H1 (cell line): ENCODE results near the gene AMIGO2. TPM values are rescaled to one million over a fixed set of nuclear protein-coding genes. Genes with fewer than 3 reads are reported as not detected.

Experiments
- CTCF ChIA-PET: fragments of 300-600 bp; sonication (Branson Sonifier 250); formaldehyde crosslinking; loops from one replicate; lab custom pipeline; 2021; ENCODE audit not compliant: partially characterized antibody; lab: Charles Lee
- POLR2A ChIA-PET: fragments of 300-600 bp; sonication (Branson Sonifier 250); formaldehyde crosslinking; loops from one replicate; lab custom pipeline; 2021; ENCODE audit warnings: inconsistent platforms; ENCODE audit not compliant: partially characterized antibody; lab: Charles Lee
- DNase-seq, 2 experiments: peaks; one replicate each; pipeline versions ENCODE4 v3.0.0 to v3.0.0-alpha.2; 2010 to 2022; ENCODE audit warnings: low spot score in 2 of 2, low read depth in 1 of 2, mixed read lengths in 1 of 2
- FAIRE-seq: peaks from 2 replicates; lab custom pipeline; 2011; peaks lifted over from hg19 to GRCh38; lab: Jason Lieb, UNC
- H2AFZ ChIP-seq: 2 replicates; pipeline ENCODE4 v1.8.1; 2012; ENCODE audit warnings: low read length, inconsistent platforms
- H2AK5ac ChIP-seq: 2 replicates; pipeline ENCODE4 v1.6.1; 2013; ENCODE audit warnings: low read depth, low read length
- H2BK120ac ChIP-seq: replicated peaks from 2 replicates; pipeline ENCODE3; 2013; ENCODE audit warnings: low read depth, low read length, inconsistent platforms
- H2BK12ac ChIP-seq: 2 replicates; pipeline ENCODE4 v1.6.1; 2013; ENCODE audit warnings: low read depth, low read length
- H2BK15ac ChIP-seq: 2 replicates; pipeline ENCODE4 v1.6.1; 2013; ENCODE audit warnings: low read length
- H2BK20ac ChIP-seq: 2 replicates; pipeline ENCODE4 v1.6.1; 2013; ENCODE audit warnings: low read length
- H2BK5ac ChIP-seq: 2 replicates; pipeline ENCODE4 v1.6.1; 2013; ENCODE audit warnings: low read depth, low read length
- H3K14ac ChIP-seq: 2 replicates; pipeline ENCODE4 v1.6.1; 2013; ENCODE audit warnings: inconsistent platforms; ENCODE audit not compliant: insufficient read length
- H3K18ac ChIP-seq: 2 replicates; pipeline ENCODE4 v1.6.1; 2013; ENCODE audit warnings: low read length; ENCODE audit errors: extremely low read depth
- H3K23ac ChIP-seq: 2 replicates; pipeline ENCODE4 v1.6.1; 2013; ENCODE audit warnings: inconsistent platforms; ENCODE audit not compliant: insufficient read length
- H3K23me2 ChIP-seq: 2 replicates; pipeline ENCODE4 v1.6.1; 2013; ENCODE audit warnings: low read depth, low read length
- H3K27ac ChIP-seq: 2 replicates; pipeline ENCODE4 v1.6.1; 2011; ENCODE audit warnings: low read depth, low read length, inconsistent platforms
- H3K27me3 ChIP-seq, 4 experiments: replicated peaks in 1 of 4; 1 replicate in 1 of 4; 2 replicates in 3 of 4; pipeline versions ENCODE4 v1.6.1 to v1.8.1; 2011 to 2013; ENCODE audit warnings: low read length in 3 of 4, mild to moderate bottlenecking in 3 of 4, inconsistent platforms in 2 of 4, mixed read lengths in 2 of 4, moderate library complexity in 1 of 4; ENCODE audit not compliant: control insufficient read depth in 3 of 4, insufficient read depth in 3 of 4; ENCODE audit errors: extremely low read depth in 1 of 4
- H3K36me3 ChIP-seq, 4 experiments: 2 replicates each; pipeline versions ENCODE4 v1.6.1 to v1.8.1; 2011 to 2013; ENCODE audit warnings: mild to moderate bottlenecking in 4 of 4, low read length in 3 of 4, moderate library complexity in 2 of 4, control low read depth in 1 of 4, inconsistent platforms in 1 of 4; ENCODE audit not compliant: insufficient read depth in 4 of 4, control insufficient read depth in 2 of 4
- H3K4ac ChIP-seq: replicated peaks from 2 replicates; pipeline ENCODE3; 2013; ENCODE audit warnings: low read length, low read depth, mixed read lengths, inconsistent platforms; ENCODE audit not compliant: insufficient read length
- H3K4me1 ChIP-seq, 4 experiments: replicated peaks in 1 of 4; 1 replicate in 1 of 4; 2 replicates in 3 of 4; pipeline versions ENCODE4 v1.6.1 to v1.8.1; 2011 to 2013; ENCODE audit warnings: low read length in 3 of 4, inconsistent platforms in 2 of 4, mixed read lengths in 1 of 4; ENCODE audit not compliant: insufficient read depth in 4 of 4, control insufficient read depth in 3 of 4
- H3K4me2 ChIP-seq, 2 experiments: 2 replicates each; pipeline versions ENCODE4 v1.6.1 to v1.8.1; 2011 to 2013; ENCODE audit warnings: low read depth in 2 of 2, low read length in 2 of 2, control low read depth in 1 of 2, inconsistent platforms in 1 of 2, mild to moderate bottlenecking in 1 of 2; ENCODE audit not compliant: insufficient read depth in 1 of 2
- H3K4me3 ChIP-seq, 4 experiments: fragments of 200-600, 300-600 bp in 1 of 4; sonication (generic), shearing (Covaris generic), sonication (Bioruptor Twin) in 1 of 4; 2 replicates each; pipeline versions ENCODE4 v1.5.1 to v1.8.1; 2011 to 2016; ENCODE audit warnings: low read length in 4 of 4, low read depth in 3 of 4, control low read depth in 2 of 4, inconsistent platforms in 2 of 4, mild to moderate bottlenecking in 2 of 4, mixed read lengths in 1 of 4, moderate library complexity in 1 of 4; ENCODE audit not compliant: insufficient read depth in 2 of 4; ENCODE audit errors: extremely low read depth in 1 of 4
- H3K56ac ChIP-seq: replicated peaks from 2 replicates; pipeline ENCODE3; 2013; ENCODE audit warnings: low read depth, mild to moderate bottlenecking, mixed read lengths, low read length, inconsistent platforms; ENCODE audit not compliant: insufficient read length
- H3K79me1 ChIP-seq: 2 replicates; pipeline ENCODE4 v1.6.1; 2013; ENCODE audit warnings: low read depth, low read length, control low read depth
- H3K79me2 ChIP-seq, 2 experiments: 2 replicates each; pipeline versions ENCODE4 v1.6.1 to v1.8.1; 2012 to 2013; ENCODE audit warnings: low read length in 2 of 2, mild to moderate bottlenecking in 2 of 2, inconsistent platforms in 1 of 2; ENCODE audit not compliant: insufficient read depth in 2 of 2, control insufficient read depth in 1 of 2
- H3K9ac ChIP-seq, 4 experiments: replicated peaks in 1 of 4; 1 replicate in 1 of 4; 2 replicates in 3 of 4; pipeline versions ENCODE4 v1.6.1 to v1.8.1; 2011 to 2013; ENCODE audit warnings: low read depth in 3 of 4, low read length in 3 of 4, control low read depth in 2 of 4, mild to moderate bottlenecking in 2 of 4, moderate library complexity in 2 of 4, inconsistent platforms in 1 of 4; ENCODE audit errors: extremely low read depth in 1 of 4
- H3K9me3 ChIP-seq, 2 experiments: 2 replicates each; pipeline versions ENCODE4 v1.6.1 to v1.8.1; 2012 to 2013; ENCODE audit warnings: mild to moderate bottlenecking in 2 of 2, moderate library complexity in 2 of 2, control low read depth in 1 of 2, inconsistent platforms in 1 of 2, low read depth in 1 of 2, low read length in 1 of 2, mixed read lengths in 1 of 2; ENCODE audit not compliant: insufficient read depth in 2 of 2
- H4K20me1 ChIP-seq, 2 experiments: replicated peaks in 1 of 2; 2 replicates each; pipeline versions ENCODE3 to v1.8.1; 2011 to 2013; ENCODE audit warnings: inconsistent platforms in 2 of 2, low read length in 2 of 2, mild to moderate bottlenecking in 1 of 2; ENCODE audit not compliant: insufficient read depth in 2 of 2, control insufficient read depth in 1 of 2
- H4K5ac ChIP-seq: 2 replicates; pipeline ENCODE4 v1.6.1; 2013; ENCODE audit warnings: low read length, low read depth, mixed read lengths, inconsistent platforms; ENCODE audit not compliant: insufficient read length
- H4K8ac ChIP-seq: 2 replicates; pipeline ENCODE4 v1.8.0; 2013; ENCODE audit warnings: mild to moderate bottlenecking, moderate library complexity, low read length, inconsistent platforms; ENCODE audit not compliant: insufficient read depth; ENCODE audit errors: extremely low read depth
- H4K91ac ChIP-seq: replicated peaks from 2 replicates; pipeline ENCODE3; 2013; ENCODE audit warnings: low read length, mixed read lengths, inconsistent platforms; ENCODE audit not compliant: insufficient read length
- BACH1 ChIP-seq: IDR thresholded peaks from 2 replicates; pipeline ENCODE4 v1.6.1; 2012; ENCODE audit warnings: low read length, improper control_type of control experiment
- EGR1 ChIP-seq: IDR thresholded peaks from 2 replicates; pipeline ENCODE4 v1.6.1; 2011; ENCODE audit warnings: low read depth, low read length, borderline replicate concordance
- EP300 ChIP-seq, 2 experiments: IDR thresholded peaks; 1 replicate in 1 of 2; 2 replicates in 1 of 2; pipeline ENCODE4 v1.6.1; 2011 to 2012; ENCODE audit warnings: low read depth in 2 of 2, low read length in 2 of 2, mild to moderate bottlenecking in 2 of 2, borderline replicate concordance in 1 of 2, inconsistent platforms in 1 of 2, moderate library complexity in 1 of 2
- GTF2F1 ChIP-seq: IDR thresholded peaks from 2 replicates; pipeline ENCODE4 v1.6.1; 2012; ENCODE audit warnings: low read depth, low read length, improper control_type of control experiment, borderline replicate concordance
- HDAC6 ChIP-seq: IDR thresholded peaks from one replicate; pipeline ENCODE4 v1.7.1; 2012; ENCODE audit warnings: low read depth, mild to moderate bottlenecking, inconsistent platforms, low read length, moderate library complexity
- JUN ChIP-seq: IDR thresholded peaks from 2 replicates; pipeline ENCODE4 v1.6.1; 2011; ENCODE audit warnings: low read depth, mild to moderate bottlenecking, improper control_type of control experiment, low read length
- JUND ChIP-seq: IDR thresholded peaks from 2 replicates; pipeline ENCODE4 v1.6.1; 2011; ENCODE audit warnings: mild to moderate bottlenecking, improper control_type of control experiment, low read length
- SIX5 ChIP-seq: IDR thresholded peaks from 2 replicates; pipeline ENCODE4 v1.6.1; 2011; ENCODE audit warnings: mild to moderate bottlenecking, low read depth, low read length
- SP4 ChIP-seq: IDR thresholded peaks from 2 replicates; pipeline ENCODE4 v1.6.1; 2012; ENCODE audit warnings: low read length, inconsistent platforms
- SRF ChIP-seq: IDR thresholded peaks from 2 replicates; pipeline ENCODE4 v1.6.1; 2011; ENCODE audit warnings: mild to moderate bottlenecking, low read depth, low read length, moderate library complexity
- SUZ12 ChIP-seq: fragments of 200-600 bp; sonication (generic); IDR thresholded peaks from 2 replicates; pipeline ENCODE4 v1.6.1; 2012; ENCODE audit warnings: mild to moderate bottlenecking, inconsistent platforms, low read length, moderate library complexity, mixed read lengths
- polyA plus RNA-seq, 7 experiments: library from polyadenylated mRNA; depleted of rRNA in 3 of 7; stranded (reverse) in 5 of 7; unstranded in 2 of 7; fragments of >200 nt in 5 of 7; fragments of 200-250 nt in 2 of 7; gene quantifications; 1 replicate in 5 of 7; 2 replicates in 1 of 7; 4 replicates in 1 of 7; pipeline versions ENCODE4 v1.2.1 to v1.2.3, GENCODE V29; 2011 to 2013; ENCODE audit warnings: missing spikeins in 2 of 7, mixed read lengths in 2 of 7
- total RNA-seq: library from RNA; stranded (reverse); fragmentation: NEBNext Ultra II Directional; extraction: Animal tissue kit (Norgen Biotek cat#: 25700); gene quantifications from 2 replicates; pipeline ENCODE4 v1.2.1, GENCODE V29; 2021
- TF ChIP-seq, protein P1 (sequence below): IDR thresholded peaks from 2 replicates; pipeline ENCODE4 v1.6.1; 2011; ENCODE audit warnings: low read depth, mild to moderate bottlenecking, low read length; ENCODE audit not compliant: insufficient read depth

The AMIGO2 gene
- total and polyA plus RNA-seq, 2 of the 8 experiments (the other 6 are each of a cell fraction or from before 2014, with no cell fraction given), result 1.7 to 3.3 TPM

DNA sequence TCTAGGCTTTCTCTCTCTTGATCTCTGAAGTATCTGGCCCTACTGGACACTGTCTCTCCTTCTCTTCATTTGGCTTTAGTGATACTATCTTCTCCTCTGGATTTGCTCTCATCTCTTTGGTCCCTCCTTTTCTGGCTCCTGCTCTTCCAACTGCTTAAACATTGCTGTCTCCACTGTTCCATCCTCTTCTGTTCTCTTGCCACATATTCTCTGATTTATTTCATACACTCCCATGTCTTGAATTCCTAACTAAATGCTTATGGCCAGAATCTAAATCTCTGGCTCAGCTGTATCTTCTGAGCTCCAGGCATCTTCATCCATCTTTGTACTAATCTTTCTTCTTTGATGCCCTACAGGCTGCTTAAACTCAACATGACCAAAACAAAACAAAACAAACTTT, 25.8 kb downstream of the AMIGO2 start:
- H4K8ac ChIP-seq, result no peak overlapping the region
- H4K20me1 ChIP-seq, result no peaks in the 10 kb centered on the region
- FAIRE-seq (no peak), DNase-seq (no peak)
- no peak overlapping the region for H2BK5ac ChIP-seq
- no peak overlapping the region for H2BK15ac ChIP-seq
- H3K14ac ChIP-seq, result no peak overlapping the region
- H3K4me3 ChIP-seq, result no peak overlapping the region
- no peak overlapping the region for H2BK12ac ChIP-seq
- H4K91ac ChIP-seq, result no peak overlapping the region
- no peak overlapping the region for H2AFZ ChIP-seq
- H3K23ac ChIP-seq, result no peak overlapping the region
- H3K36me3 ChIP-seq, result no peaks in the 10 kb centered on the region
- no peak overlapping the region for H3K4me2 ChIP-seq
- no peak overlapping the region for H3K27ac ChIP-seq
- no peak overlapping the region for H3K4ac ChIP-seq
- H2BK120ac ChIP-seq, result no peak overlapping the region
- H3K9ac ChIP-seq, result no peak overlapping the region
- no peak overlapping the region for H4K5ac ChIP-seq
- H3K79me1 ChIP-seq, result no peaks in the 10 kb centered on the region
- H2BK20ac ChIP-seq, result no peak overlapping the region
- H3K27me3 ChIP-seq, result no peaks in the 10 kb centered on the region
- ChIA-PET CTCF (interaction anchor here (1.1 to 2.7 kb wide), 3 partner anchors 17 to 354 kb away, joined by 3 to 12 read pairs (median 4); no protein-coding TSS in a partner anchor), POLR2A (no interaction called here)
- no peak overlapping the region for H3K18ac ChIP-seq
- TF ChIP-seq JUND (no peak), EP300 (IDR thresholded peaks at IDR 0.05; ENCODE audit: borderline replicate concordance in 1 of 2, low read depth in 2 of 2, low read length in 2 of 2) (no peak), SUZ12 (no peak), GTF2F1 (no peak), EGR1 (no peak), SP4 (no peak), HDAC6 (no peak), JUN (no peak), SIX5 (no peak), SRF (no peak), BACH1 (no peak)
- TF ChIP-seq, protein P1, sequence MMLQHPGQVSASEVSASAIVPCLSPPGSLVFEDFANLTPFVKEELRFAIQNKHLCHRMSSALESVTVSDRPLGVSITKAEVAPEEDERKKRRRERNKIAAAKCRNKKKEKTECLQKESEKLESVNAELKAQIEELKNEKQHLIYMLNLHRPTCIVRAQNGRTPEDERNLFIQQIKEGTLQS, result no peak
- no peak overlapping the region for H2AK5ac ChIP-seq
- H3K23me2 ChIP-seq, result no peaks in the 10 kb centered on the region
- peaks cover 19 to 21% of the 10 kb centered on the region in 2 experiments for H3K9me3 ChIP-seq
- no peaks in the 10 kb centered on the region for H3K79me2 ChIP-seq
- H3K56ac ChIP-seq, result no peak overlapping the region
- no peaks in the 10 kb centered on the region for H3K4me1 ChIP-seq
